GM12878 (cell line): Measurements from ENCODE around the gene STAG1.

Experiments used
- EED ChIP-seq: sonication (generic); IDR thresholded peaks from 2 replicates; pipeline ENCODE4 v1.6.1; 2016; ENCODE audit warnings: antibody characterized with exemption, low read depth
- NFIC ChIP-seq: IDR thresholded peaks from 2 replicates; pipeline ENCODE4 v1.6.1; 2012; ENCODE audit warnings: low read depth, mild to moderate bottlenecking, inconsistent platforms, low read length, moderate library complexity
- RBBP5 ChIP-seq: fragments of 200-600 bp; sonication (generic); conservative IDR thresholded peaks from 2 replicates; pipeline ENCODE4 v1.6.1; 2016
- SIN3A ChIP-seq: IDR thresholded peaks from 2 replicates; pipeline ENCODE4 v1.6.1; 2012; ENCODE audit warnings: low read depth, low read length, improper control_type of control experiment
- SREBF1 ChIP-seq: IDR thresholded peaks from 2 replicates; pipeline ENCODE4 v1.6.1; 2012; ENCODE audit warnings: mild to moderate bottlenecking, low read length
- TAF1 ChIP-seq: IDR thresholded peaks from 2 replicates; pipeline ENCODE4 v1.6.1; 2011; ENCODE audit warnings: mild to moderate bottlenecking, low read depth, low read length, borderline replicate concordance
- TARDBP ChIP-seq: IDR thresholded peaks from 2 replicates; pipeline ENCODE4 v1.6.1; 2016; ENCODE audit warnings: borderline replicate concordance
- YY1 ChIP-seq: IDR thresholded peaks from 2 replicates; pipeline ENCODE4 v1.6.1; 2011; ENCODE audit warnings: low read depth, mild to moderate bottlenecking, low read length
- ZNF384 ChIP-seq: IDR thresholded peaks from 2 replicates; pipeline ENCODE4 v1.6.1; 2012; ENCODE audit warnings: low read depth, mild to moderate bottlenecking, low read length, improper control_type of control experiment, borderline replicate concordance
- TF ChIP-seq, protein P1 (sequence below): IDR thresholded peaks from 2 replicates; pipeline ENCODE4 v1.6.1; 2012; ENCODE audit warnings: low read depth, low read length, improper control_type of control experiment
- TF ChIP-seq, protein P2 (sequence below): fragments of 450-650 bp; IDR thresholded peaks from 2 replicates; pipeline ENCODE4 v1.6.1; 2017; ENCODE audit warnings: mild to moderate bottlenecking
- TF ChIP-seq, protein P3 (sequence below), 3 experiments: IDR thresholded peaks in 2 of 3; conservative IDR thresholded peaks in 1 of 3; 2 replicates each; pipeline ENCODE4 v1.5.1; 2011; ENCODE audit warnings: low read depth in 3 of 3, low read length in 3 of 3, mild to moderate bottlenecking in 3 of 3, control low read depth in 2 of 3, moderate library complexity in 2 of 3, inconsistent platforms in 1 of 3, mixed read lengths in 1 of 3; ENCODE audit not compliant: control insufficient read depth in 2 of 3, insufficient read depth in 1 of 3; ENCODE audit errors: extremely low read depth in 1 of 3

DNA sequence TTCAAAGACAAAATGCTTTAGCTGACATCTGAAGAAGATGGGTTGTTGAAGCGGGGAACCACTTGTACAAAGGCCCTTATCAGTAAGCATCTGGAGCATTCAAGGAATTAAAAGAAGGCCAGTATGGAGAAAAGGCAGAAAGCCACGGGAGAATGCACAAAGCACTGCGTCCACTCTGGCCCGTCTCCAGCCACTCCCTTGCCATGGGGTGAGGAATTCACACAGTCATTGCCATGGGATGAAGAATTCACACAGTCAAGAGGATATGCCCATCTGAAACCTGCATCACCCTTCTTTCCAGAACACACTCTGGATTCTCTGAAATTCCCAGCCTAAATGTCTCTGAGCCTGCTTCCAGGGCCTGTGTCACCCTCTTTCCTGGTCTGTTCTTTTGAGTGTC, 26.7 kb upstream of the STAG1 start:
- TF ChIP-seq, protein P1, sequence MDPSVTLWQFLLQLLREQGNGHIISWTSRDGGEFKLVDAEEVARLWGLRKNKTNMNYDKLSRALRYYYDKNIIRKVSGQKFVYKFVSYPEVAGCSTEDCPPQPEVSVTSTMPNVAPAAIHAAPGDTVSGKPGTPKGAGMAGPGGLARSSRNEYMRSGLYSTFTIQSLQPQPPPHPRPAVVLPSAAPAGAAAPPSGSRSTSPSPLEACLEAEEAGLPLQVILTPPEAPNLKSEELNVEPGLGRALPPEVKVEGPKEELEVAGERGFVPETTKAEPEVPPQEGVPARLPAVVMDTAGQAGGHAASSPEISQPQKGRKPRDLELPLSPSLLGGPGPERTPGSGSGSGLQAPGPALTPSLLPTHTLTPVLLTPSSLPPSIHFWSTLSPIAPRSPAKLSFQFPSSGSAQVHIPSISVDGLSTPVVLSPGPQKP = no peak
- no peak for TF ChIP-seq TAF1
- TF ChIP-seq SREBF1 = no peak
- TF ChIP-seq, protein P2, sequence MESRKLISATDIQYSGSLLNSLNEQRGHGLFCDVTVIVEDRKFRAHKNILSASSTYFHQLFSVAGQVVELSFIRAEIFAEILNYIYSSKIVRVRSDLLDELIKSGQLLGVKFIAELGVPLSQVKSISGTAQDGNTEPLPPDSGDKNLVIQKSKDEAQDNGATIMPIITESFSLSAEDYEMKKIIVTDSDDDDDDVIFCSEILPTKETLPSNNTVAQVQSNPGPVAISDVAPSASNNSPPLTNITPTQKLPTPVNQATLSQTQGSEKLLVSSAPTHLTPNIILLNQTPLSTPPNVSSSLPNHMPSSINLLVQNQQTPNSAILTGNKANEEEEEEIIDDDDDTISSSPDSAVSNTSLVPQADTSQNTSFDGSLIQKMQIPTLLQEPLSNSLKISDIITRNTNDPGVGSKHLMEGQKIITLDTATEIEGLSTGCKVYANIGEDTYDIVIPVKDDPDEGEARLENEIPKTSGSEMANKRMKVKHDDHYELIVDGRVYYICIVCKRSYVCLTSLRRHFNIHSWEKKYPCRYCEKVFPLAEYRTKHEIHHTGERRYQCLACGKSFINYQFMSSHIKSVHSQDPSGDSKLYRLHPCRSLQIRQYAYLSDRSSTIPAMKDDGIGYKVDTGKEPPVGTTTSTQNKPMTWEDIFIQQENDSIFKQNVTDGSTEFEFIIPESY = no peak
- no peak for TF ChIP-seq ZNF384
- TF ChIP-seq, protein P3, sequence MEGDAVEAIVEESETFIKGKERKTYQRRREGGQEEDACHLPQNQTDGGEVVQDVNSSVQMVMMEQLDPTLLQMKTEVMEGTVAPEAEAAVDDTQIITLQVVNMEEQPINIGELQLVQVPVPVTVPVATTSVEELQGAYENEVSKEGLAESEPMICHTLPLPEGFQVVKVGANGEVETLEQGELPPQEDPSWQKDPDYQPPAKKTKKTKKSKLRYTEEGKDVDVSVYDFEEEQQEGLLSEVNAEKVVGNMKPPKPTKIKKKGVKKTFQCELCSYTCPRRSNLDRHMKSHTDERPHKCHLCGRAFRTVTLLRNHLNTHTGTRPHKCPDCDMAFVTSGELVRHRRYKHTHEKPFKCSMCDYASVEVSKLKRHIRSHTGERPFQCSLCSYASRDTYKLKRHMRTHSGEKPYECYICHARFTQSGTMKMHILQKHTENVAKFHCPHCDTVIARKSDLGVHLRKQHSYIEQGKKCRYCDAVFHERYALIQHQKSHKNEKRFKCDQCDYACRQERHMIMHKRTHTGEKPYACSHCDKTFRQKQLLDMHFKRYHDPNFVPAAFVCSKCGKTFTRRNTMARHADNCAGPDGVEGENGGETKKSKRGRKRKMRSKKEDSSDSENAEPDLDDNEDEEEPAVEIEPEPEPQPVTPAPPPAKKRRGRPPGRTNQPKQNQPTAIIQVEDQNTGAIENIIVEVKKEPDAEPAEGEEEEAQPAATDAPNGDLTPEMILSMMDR (IDR thresholded peaks at IDR 0.05 in 2 of 3, conservative IDR thresholded peaks at IDR 0.05 in 1 of 3; ENCODE audit: control insufficient read depth in 2 of 3, extremely low read depth in 1 of 3, insufficient read depth in 1 of 3, low read depth in 3 of 3, low read length in 3 of 3) = no peak
- no peak for TF ChIP-seq NFIC
- TF ChIP-seq RBBP5 = no peak
- TF ChIP-seq EED = no peak
- no peak for TF ChIP-seq YY1
- no peak for TF ChIP-seq TARDBP
- TF ChIP-seq SIN3A = no peak
